Fibroblast of skin of right biceps (primary cell): ENCODE results near the gene PA2G4.

Experiments used
- DNase-seq: peaks from one replicate; pipeline ENCODE4 v3.0.0-alpha.2; 2013

PA2G4 gene

DNA sequence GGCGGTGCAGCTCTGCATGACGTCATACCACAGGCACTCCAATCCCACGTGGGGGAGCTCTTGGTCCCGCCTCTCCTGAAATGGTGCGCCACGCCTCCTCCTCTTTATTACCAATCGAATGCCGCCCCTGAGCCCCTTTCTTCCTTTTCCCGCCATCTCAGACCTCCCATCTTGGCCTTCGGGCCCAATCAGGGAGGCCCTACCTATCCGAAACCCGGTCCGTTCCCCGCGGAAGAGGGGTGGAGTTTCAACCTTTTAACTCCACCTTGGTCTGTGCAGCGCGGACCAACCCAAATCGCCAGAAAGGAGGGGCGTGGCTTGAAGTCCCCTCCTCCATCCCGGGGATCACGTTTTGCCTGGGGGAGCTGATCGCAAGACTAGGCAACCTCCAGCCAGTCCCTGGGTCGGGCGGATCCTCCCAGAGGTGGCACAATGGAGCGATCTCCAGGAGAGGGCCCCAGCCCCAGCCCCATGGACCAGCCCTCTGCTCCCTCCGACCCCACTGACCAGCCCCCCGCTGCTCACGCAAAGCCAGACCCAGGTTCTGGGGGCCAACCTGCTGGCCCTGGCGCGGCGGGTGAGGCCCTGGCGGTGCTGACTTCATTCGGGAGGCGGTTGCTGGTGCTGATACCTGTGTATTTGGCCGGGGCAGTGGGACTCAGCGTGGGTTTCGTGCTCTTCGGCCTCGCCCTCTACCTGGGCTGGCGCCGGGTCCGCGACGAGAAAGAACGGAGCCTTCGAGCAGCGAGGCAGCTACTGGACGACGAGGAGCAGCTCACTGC is 23.7 kb downstream of the PA2G4 start, which contains the start of gene ESYT1:
Gene ESYT1 (plus strand): TSS at position 380 of the 782 bp plus-strand sequence. CDS start 53 bp downstream, at position 433.
- DNase-seq, result peak; percentile 100

DNA sequence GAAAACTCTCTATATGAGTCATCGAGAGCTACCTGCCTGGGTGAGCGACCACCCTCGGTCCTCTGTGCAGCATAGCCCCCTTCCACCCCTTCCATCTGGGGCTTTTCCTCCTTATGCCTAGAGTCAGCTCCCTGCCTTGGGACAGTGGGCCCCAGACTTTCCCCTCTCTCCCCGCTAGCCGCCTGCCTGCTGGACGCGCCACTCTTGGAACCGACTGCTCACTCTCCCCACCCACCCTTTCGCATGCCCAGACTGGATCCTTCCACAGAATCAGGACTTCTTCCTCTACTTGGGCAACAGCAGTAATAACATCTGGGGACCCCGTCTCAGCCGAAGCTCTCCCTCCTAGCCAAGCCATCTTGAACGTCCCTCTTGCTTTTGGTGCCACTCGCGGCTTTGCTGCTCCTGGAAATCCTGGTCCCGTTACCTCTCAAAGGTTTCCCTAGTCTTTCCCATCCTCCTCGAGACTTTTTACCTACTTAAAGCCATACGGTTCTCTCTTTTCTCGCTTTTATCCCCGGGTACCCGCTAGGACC is 24.4 kb downstream of the PA2G4 start:
- no peak for DNase-seq

DNA sequence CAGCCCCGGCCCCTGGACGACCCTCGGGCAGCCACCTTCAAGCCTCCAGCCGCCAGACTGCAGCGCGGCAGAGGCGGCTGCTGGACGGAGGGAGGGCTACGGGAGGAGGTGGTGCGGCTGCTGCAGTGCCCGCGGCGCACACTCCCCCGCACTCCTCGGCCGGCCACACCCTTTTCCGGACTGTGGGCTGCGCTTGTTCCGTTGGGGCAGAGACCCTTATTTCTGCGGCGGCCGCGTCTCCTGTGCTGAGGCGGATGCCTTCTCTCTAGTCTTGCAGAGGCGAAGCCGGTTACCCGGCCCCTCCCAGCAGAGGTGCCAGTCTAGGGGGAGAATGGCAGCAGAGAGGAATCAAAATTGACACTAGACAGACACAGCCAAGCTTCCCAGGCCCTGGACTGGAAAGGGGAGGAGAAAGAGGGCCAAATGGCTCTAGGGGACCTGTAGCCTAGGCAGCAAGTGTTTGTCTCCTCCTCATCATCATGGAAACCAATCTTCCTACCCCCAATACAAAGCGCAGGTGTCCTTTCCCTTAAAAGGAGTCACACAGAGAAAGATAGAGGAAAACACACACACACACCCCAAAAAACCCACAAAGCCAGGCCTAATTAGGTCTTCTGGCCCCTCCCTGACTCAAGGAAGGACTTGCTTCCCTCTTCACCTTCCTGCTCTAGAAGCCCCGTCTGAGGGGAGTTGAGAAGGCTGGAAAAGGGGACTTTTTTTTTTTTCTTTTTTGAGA is 25.0 kb downstream of the PA2G4 start:
- DNase-seq, result peak; percentile 45

DNA sequence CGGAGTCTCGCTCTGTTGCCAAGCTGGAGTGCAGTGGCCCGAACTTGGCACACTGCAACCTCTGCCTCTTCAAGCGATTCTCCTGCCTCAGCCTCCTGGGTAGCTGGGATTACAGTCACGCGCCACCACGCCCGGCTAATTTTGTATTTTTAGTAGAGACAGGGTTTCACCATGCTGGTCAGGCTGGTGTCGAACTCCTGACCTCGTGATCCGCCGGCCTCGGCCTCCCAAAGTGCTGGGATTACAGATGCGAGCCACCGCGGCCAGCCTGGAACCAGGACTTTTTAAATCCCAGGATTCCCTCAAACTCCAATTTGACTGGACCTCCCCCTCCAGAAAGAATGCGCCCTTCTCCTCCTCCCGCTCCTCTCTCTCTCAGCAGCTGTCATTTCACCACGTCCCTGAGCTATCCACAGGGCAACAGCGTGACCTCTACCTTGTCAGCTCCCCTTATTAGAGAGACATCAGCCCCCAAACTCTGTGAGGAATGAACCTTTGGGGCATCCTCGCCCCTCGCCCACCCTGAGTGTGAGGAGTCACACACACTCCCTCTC is 25.7 kb downstream of the PA2G4 start:
- no peak for DNase-seq

DNA sequence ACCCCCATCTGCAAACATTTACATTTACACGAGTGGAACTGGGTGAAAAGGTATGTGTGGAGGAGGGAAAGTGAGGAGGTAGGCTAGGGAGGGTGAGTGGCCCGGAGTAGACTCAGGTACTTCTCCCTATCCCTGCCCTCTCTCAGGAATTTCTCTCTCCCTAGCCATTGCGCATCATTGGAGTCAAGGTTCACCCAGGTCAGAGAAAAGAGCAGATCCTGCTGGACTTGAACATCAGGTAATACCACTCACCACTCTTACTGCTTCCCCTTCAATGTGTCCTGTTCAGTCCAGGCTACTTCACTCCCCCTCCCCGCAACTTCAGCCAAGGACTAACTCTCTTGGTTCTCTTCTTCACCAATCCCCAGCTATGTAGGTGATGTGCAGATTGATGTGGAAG is 26.5 kb downstream of the PA2G4 start:
- no peak for DNase-seq

DNA sequence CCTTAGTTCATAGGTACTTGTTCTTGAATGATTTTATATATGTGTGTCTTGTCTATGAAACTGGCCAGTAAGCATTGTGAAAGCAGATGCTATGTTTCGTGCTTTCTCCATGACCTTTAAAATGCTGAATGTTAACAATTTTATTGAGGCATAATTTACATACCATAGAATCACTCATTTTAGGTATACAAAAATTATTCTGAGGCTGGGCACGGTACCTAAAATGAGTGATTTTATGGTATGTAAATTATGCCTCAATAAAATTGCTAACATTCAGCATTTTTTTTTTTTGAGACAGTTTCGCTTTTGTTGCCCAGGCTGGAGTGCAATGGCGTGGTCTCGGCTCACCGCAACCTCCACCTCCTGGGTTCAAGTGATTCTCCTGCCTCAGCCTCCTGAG is 30.5 kb downstream of the PA2G4 start:
- DNase-seq, result no peak

DNA sequence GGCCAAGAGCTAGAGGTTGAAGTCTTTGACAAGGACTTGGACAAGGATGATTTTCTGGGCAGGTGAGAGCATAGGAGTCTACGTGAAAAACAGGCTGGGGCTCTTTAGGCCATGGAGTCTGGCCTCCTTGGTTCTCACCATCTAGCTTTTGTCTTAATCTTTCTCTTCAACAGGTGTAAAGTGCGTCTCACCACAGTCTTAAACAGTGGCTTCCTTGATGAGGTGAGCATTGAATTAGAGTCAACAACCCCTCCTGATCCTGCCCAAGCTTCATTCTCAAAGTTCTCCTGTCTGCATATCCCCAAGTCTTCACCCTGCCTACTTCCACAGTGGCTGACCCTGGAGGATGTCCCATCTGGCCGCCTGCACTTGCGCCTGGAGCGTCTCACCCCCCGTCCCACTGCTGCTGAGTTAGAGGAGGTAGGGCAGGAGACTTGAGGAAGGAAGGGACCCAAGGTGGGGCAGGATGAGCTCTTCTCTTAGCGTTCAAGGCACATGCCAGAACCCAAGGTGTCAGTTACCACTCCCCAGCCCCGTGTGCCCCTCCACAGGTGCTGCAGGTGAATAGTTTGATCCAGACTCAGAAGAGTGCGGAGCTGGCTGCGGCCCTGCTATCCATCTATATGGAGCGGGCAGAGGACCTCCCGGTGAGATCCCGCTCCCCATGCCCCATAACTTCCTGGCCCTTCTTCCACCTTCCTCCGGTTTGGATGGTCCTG is 33.7 kb downstream of the PA2G4 start:
- no peak for DNase-seq

DNA sequence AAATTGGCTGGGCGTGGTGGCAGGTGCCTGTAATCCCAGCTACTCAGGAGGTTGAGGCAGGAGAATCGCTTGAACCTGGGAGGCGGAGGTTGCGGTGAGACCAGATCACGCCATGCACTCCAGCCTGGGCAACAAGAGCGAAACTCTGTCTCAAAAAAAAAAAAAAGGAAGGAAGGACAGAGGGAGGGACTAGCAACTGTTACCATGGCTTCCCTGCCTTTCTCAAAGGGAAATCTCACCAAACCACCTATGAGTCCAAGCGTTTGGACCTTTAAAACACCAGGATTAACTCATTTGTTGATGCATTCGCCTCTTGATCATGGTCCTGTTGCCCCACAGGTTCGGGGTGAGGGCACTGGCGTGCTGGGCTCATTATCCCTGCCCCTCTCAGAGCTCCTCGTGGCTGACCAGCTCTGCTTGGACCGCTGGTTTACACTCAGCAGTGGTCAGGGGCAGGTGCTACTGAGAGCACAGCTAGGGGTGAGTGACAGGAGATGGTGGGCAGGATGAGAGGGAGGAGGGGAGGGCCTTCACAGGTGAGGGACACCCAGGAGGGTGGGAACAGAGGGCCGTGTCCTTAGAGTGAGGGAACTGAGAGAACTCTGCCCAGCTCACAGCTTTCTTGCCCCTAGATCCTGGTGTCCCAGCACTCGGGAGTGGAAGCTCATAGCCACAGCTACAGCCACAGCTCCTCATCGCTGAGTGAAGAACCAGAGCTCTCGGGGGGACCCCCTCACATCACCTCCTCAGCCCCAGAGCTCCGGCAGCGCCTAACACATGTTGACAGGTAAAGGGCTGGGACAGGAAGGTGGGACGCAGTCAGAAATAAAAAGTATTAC is 37.8 kb downstream of the PA2G4 start:
- DNase-seq, result no peak

DNA sequence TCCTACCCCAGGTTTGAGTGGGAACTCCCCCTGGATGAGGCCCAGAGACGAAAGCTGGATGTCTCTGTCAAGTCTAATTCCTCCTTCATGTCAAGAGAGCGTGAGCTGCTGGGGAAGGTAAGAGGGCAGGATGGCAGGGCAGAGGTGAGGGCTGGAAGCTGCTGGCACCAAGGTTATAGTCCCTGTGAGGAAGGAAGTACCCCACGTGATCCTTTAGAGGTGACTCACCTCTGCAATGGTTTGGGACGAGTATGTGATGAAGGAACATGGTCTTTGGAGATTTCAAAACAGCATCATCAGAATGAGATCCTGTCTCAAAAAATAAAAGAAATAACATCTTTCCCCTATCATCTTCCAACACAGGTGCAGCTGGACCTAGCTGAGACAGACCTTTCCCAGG is 38.9 kb downstream of the PA2G4 start:
- DNase-seq, result no peak

DNA sequence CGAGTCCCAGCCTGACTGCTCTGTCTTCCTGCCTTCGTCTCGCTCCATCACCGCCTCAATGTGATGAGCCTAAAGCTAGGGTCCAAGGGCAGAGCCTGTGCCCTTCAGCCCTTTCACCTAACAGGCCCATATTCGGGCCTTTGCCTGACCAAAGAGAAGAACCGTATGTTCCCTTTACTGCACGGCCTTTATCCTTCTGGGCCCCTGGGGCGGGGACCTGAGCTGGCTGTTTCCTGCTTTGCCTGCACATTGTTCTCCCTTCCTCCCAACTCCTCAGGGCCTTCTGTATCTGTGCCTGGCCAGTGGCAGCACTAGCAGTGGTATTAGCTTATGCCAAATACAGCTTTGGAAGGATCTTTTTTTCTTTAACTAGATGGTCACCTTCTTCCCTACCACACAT is 39.5 kb downstream of the PA2G4 start:
- DNase-seq, result no peak

DNA sequence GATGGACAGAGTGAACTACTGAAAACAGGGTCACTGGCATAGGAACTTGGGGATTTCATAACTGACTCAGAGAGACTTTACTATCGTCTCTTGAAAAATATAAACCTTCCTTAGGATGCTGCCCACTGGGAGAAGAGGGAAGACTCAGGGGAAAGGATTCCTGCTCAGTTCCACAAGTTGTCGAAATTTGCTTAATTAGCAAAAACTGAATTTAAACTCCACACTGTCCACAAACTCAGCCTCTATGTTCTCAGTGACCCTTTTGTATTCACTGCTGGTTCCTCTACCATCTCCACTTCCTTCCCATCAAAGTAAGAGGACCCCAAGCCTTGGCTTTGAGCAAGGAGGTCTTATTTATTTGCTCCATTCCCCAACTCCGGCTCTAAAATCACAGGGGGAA is 40.9 kb downstream of the PA2G4 start:
- DNase-seq, result no peak

DNA sequence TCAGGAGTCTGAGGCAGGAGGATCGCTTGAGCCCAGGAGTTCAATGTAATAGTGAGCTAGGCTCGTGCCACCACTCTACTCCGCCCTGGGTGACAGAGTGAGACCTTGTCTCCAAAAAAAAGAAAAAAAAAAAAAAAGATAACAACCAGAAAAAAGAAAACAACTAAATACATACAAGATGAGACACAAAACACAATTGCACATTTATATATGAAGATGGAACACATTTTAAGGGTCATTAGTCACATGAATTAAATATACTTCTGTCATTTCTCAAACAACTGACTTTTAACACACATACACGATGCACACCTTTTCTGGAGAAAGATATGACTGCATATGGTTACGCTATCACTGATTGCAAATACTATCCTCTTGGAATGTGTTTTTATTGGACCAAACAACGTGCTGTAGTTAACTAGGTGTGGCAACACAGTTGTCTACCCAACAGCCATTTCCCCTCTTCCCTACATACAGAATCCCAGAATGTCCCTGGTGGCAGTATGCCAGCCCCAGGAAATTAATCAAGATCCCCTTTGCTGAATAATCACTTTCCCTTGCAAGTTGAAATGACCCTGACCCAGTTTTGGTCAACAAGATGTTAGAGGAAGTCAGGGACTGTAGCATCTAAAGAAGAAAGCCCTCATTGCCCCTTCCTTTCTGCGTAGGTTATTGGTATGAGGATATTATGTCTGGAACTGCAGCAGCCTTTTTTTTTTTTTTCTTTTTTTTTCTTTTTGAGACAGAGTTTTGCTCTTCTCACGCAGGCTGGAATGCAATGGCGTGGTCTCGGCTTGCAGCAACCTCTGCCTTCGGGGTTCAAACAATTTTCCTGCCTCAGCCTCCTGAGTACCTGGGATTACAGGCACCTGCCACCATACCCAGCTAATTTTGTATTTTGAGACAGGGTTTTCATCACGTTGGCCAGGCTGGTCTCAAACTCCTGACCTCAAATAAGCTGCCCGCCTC is 42.4 kb downstream of the PA2G4 start:
- DNase-seq, result no peak

DNA sequence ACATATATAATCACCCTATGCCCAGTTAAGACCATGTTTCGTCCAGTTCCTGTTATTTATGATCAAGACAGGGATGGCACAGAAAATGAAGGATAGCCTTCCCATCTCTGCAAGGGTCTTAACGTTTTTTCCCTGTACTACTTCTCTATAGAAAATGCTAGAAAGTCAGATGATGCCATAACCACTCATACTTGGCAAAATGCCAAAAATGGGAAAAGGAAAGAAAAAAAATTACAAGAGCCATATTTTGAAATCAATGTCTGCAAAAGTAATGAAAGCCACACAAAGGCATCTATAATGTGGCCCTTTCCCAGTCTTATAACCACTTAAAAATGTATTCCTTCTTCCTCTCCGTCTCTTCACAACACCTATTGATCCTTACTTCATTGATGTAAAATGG is 46.2 kb downstream of the PA2G4 start:
- peak; percentile 46 for DNase-seq

DNA sequence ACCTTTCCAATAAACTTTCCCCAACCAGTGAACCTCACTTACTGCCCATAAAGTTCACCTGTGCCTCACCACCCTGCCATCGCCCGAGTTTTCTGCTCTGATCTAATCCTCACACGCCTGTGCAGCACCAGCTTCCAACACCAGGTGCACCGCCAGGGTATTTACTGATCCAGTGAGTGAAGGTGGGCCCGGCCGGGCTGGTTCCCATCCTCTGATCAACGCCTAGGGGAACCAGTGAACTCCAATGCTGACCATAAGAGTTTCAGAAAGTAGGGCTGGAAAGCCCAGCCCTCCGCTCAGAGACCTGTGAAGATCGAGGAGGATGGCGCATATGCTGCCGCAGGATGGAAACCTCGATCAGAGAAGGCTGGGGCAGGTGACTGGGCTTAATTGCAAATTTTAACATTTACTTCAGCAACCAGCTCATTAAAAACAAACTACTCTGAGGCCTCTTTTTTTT is 47.3 kb downstream of the PA2G4 start:
- DNase-seq, result no peak

DNA sequence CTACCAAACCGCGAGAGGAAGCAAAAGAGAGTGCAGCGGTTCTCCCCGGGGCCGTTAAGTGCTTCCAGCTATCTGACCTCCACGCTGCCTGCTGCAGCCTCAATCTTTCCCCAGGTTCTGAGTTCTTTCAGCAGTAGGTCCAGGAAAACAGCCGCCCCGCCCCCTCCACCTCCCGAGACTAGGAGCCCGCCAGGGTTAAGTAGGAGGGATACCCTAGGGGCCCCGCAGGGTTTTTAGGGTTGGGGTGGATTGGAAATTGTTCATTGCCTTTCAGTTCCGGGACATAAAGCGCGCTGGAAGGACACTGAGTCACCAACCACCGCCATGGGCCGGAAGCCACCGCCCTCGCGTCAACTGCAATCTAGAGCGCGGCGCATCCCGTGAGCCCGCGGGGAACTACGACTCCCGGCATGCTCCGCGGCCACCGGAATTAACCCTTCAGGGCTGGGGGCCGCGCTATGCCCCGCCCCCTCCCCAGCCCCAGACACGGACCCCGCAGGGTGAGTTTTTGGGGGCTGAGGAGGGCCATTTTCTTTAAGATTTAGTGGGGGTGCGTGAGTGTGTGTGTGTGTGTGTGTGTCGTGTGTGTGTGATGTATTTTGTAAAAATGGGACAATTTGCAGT is 47.9 kb downstream of the PA2G4 start, which contains the start of gene MYL6B:
Gene MYL6B (plus strand): TSS at position 456 of the 624 bp plus-strand sequence. CDS start 1,332 bp downstream, outside the sequence.
- DNase-seq, result peak; percentile 93

DNA sequence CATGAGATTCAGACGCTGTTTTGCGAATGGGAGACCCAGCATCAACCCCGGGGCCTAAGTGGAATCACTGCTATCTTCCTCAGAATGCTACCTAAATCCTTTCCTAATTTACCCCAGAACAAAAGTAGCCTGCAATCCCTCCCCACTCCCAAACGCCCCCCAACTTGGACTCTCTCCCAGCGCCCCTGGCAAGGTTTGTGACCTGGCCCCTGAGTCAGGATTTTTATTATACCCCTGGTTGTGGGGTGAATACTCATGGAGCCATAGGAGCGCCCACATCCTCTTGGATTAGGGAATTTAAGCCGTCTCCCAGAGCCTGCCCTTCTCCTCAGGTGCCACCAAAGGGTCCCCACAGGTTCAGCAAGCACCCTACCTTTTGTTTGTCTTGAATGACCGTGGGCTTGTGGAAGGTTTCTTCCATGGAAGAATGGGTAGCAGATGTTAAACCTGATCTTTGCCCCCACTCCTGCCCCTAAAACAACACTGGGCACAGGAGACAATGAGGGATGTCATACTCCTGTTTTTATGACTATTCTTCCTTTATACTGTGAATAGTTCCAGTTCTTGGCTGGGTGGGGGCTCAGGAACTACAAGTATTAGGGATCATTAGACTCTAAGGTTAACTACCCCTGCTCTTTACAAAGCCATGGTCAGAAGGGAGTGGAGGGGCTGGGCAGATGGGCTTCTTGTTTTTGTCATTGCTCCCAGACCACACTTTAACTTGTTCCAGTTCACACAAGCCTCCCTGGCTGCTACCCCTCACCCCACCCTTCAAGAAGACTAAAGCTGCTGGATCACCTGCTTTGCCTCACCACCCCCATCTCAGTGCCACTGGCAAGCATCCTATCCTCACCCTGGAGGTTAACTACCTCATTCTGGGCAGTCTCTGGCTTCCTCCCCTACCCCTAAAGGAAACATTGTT is 48.7 kb downstream of the PA2G4 start:
- DNase-seq, result no peak

DNA sequence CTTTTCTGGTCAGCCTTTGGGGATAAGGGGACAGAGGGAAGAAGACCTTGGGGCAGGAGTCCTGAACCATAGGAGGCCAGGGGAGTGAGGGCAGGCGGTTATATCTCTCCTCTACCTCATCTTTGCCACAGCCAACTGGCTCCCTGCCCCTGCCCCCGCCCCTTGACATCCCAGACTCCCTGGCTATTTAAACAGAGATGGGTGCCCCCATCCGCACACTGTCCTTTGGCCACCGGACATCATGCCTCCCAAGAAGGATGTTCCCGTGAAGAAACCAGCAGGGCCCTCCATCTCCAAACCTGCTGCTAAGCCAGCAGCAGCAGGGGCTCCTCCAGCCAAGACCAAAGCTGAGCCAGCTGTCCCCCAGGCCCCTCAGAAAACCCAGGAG is 49.3 kb downstream of the PA2G4 start:
- no peak for DNase-seq

DNA sequence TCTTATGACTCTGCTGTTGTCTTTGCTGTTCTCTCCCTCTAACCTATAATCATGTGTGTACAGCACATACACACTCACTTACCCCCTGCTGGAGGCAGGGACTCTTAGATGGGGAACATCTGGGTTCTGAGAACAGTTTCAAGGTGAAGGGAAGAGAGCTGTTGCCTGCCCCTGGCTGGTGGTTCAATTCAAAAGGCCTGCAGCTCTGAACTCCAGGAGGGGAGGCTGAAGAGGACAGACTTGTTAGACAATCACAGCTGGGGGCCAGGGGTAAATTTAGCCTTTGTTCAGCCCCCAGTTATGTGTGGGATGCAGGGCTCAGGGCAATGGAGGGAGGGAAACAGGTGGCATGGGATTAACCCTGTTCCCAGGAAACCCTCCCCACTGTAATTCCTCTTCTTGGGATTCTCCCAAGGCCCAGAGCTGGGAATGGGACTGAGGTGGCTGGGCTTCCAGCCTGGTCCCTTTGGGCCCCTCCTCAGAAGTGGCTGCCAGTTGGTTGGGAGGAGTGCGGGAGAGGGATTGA is 50.0 kb downstream of the PA2G4 start:
- DNase-seq, result no peak

DNA sequence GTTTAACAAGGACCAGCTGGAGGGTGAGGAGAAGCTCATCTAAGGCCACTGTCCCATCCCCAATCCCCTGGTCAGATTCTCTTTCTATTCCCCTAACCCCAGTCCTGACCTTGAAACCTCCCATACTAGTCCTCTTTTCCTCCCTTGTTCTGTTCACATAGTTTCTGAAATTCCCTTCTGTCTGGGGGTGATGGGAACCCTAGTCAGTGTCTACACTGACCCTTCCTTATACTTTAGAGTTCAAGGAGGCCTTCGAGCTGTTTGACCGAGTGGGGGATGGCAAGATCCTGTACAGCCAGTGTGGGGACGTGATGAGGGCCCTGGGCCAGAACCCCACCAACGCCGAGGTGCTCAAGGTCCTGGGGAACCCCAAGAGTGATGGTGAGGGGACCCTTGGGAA is 50.5 kb downstream of the PA2G4 start:
- no peak for DNase-seq
